ENCODE results near the gene PSME4.

The PSME4 gene

GRCh38 chr2:53994818-53995808 lies 24.3 kb upstream of the PSME4 start:
- intact Hi-C loops (cut with DNase I; ENCODE audit: low total_unique reads) = no loop called here
- no peaks in the 10 kb centered on the region for H3K36me3 ChIP-seq
- H3K4me1 ChIP-seq = no peaks in the 10 kb centered on the region
- no peaks in the 10 kb centered on the region for H3K9me3 ChIP-seq
- no peak for DNase-seq
- H3K27ac ChIP-seq = no peak overlapping the region
- no peaks in the 10 kb centered on the region for H3K27me3 ChIP-seq
- no peak overlapping the region for H3K4me3 ChIP-seq
- no peak for TF ChIP-seq CTCF (IDR thresholded peaks at IDR 0.05)

GRCh38 chr2:53991948-53992347 lies 21.2 kb upstream of the PSME4 start:
- peaks cover 0 to 18% (median 6%) of the 10 kb centered on the region in 4 donors for H3K4me1 ChIP-seq
- TF ChIP-seq CTCF (IDR thresholded peaks at IDR 0.05) = no peak
- no peak for DNase-seq
- H3K27ac ChIP-seq = no peak overlapping the region
- no peak overlapping the region for H3K4me3 ChIP-seq
- no peaks in the 10 kb centered on the region for H3K9me3 ChIP-seq
- intact Hi-C loops (cut with DNase I; ENCODE audit: low total_unique reads) = no loop called here
- H3K27me3 ChIP-seq = no peaks in the 10 kb centered on the region
- no peaks in the 10 kb centered on the region for H3K36me3 ChIP-seq

GRCh38 chr2:53989210-53989862 lies 18.5 kb upstream of the PSME4 start:
- H3K36me3 ChIP-seq = no peaks in the 10 kb centered on the region
- TF ChIP-seq CTCF (IDR thresholded peaks at IDR 0.05) = no peak
- peaks cover 0 to 27% (median 8%) of the 10 kb centered on the region in 4 donors for H3K4me1 ChIP-seq
- intact Hi-C loops (cut with DNase I; ENCODE audit: low total_unique reads) = no loop called here
- no peaks in the 10 kb centered on the region for H3K27me3 ChIP-seq
- H3K9me3 ChIP-seq = no peaks in the 10 kb centered on the region
- no peak for DNase-seq
- H3K4me3 ChIP-seq = no peak overlapping the region
- no peak overlapping the region for H3K27ac ChIP-seq

- TF ChIP-seq CTCF (IDR thresholded peaks at IDR 0.05) = no peak
- no peaks in the 10 kb centered on the region for H3K9me3 ChIP-seq
- intact Hi-C loops (cut with DNase I; ENCODE audit: low total_unique reads) = no loop called here
- H3K4me1 ChIP-seq = peaks cover 0 to 27% (median 8%) of the 10 kb centered on the region in 4 donors
- H3K36me3 ChIP-seq = peaks cover 0 to 6% (median 0%) of the 10 kb centered on the region in 3 donors
- no peak overlapping the region for H3K4me3 ChIP-seq
- peak overlapping the region; percentile 31 to 37 for H3K27ac ChIP-seq
- H3K27me3 ChIP-seq = no peaks in the 10 kb centered on the region
- DNase-seq = no peak
These were observed 16.6 kb upstream of the PSME4 start for GRCh38 chr2:53987336-53987921.

- Histone ChIP-seq H3K4me3 (no peak overlapping the region), H3K27ac (no peak overlapping the region), H3K9me3 (no peaks in the 10 kb centered on the region), H3K4me1 (peaks cover 0 to 27% (median 8%) of the 10 kb centered on the region in 4 donors), H3K36me3 (peaks cover 6 to 17% (median 10%) of the 10 kb centered on the region in 3 donors), H3K27me3 (no peaks in the 10 kb centered on the region)
- DNase-seq = no peak
- no peak for TF ChIP-seq CTCF (IDR thresholded peaks at IDR 0.05)
- intact Hi-C loops (cut with DNase I; ENCODE audit: low total_unique reads) = no loop called here
These were observed 14.9 kb upstream of the PSME4 start for GRCh38 chr2:53985646-53986045.

All from tibial artery (tissue), 4 donors.